Measurements from ENCODE around the gene KIF19.
A peak's percentile ranks its signal among the peaks of the same experiment; 100 is the strongest.

Gene KIF19

GRCh38 chr17:74373838-74374606 is 48.0 kb downstream of the KIF19 start:
- no peak overlapping the region for H3K27ac ChIP-seq (ENCODE audit: low read length)
- H3K27me3 ChIP-seq (ENCODE audit: low read depth, low read length): peaks cover 5% of the 10 kb centered on the region; the same call in 1 of the 2 replicates
- H3K4me3 ChIP-seq (ENCODE audit: low read length): no peak overlapping the region
- no peaks in the 10 kb centered on the region for H3K4me1 ChIP-seq (ENCODE audit: low read length)
- H3K36me3 ChIP-seq (replicated peaks; ENCODE audit: low read depth, low read length): no peaks in the 10 kb centered on the region
- H2AFZ ChIP-seq (ENCODE audit: low read depth, low read length): no peak overlapping the region
- TF ChIP-seq EZH2phosphoT487 (IDR thresholded peaks at IDR 0.05; ENCODE audit: low read depth) (no peak), CTCF (IDR thresholded peaks at IDR 0.05; ENCODE audit: low read depth, low read length) (no peak)
- H3K9ac ChIP-seq (ENCODE audit: low read length): no peak overlapping the region
- H3K9me3 ChIP-seq (ENCODE audit: insufficient read depth, low read length): no peaks in the 10 kb centered on the region
- no peak overlapping the region for H3K4me2 ChIP-seq (ENCODE audit: low read length)
- H4K20me1 ChIP-seq (ENCODE audit: insufficient read depth, low read length): no peaks in the 10 kb centered on the region
- no peaks in the 10 kb centered on the region for H3K79me2 ChIP-seq (ENCODE audit: low read length)

GRCh38 chr17:74374858-74375257 is 48.8 kb downstream of the KIF19 start:
- Histone ChIP-seq H3K4me2 (ENCODE audit: low read length) (no peak overlapping the region), H3K4me3 (ENCODE audit: low read length) (no peak overlapping the region), H4K20me1 (ENCODE audit: insufficient read depth, low read length) (no peaks in the 10 kb centered on the region), H3K9ac (ENCODE audit: low read length) (no peak overlapping the region), H2AFZ (ENCODE audit: low read depth, low read length) (no peak overlapping the region), H3K36me3 (replicated peaks; ENCODE audit: low read depth, low read length) (no peaks in the 10 kb centered on the region), H3K27me3 (ENCODE audit: low read depth, low read length) (0 out of 2 replicates have a peak, but pooled peaks cover 5% of the 10 kb centered on the region), H3K9me3 (ENCODE audit: insufficient read depth, low read length) (no peaks in the 10 kb centered on the region), H3K27ac (ENCODE audit: low read length) (no peak overlapping the region), H3K4me1 (ENCODE audit: low read length) (peaks cover 4% of the 10 kb centered on the region; the same call in 1 of the 2 replicates), H3K79me2 (ENCODE audit: low read length) (no peaks in the 10 kb centered on the region)
- TF ChIP-seq CTCF (IDR thresholded peaks at IDR 0.05; ENCODE audit: low read depth, low read length) (no peak), EZH2phosphoT487 (IDR thresholded peaks at IDR 0.05; ENCODE audit: low read depth) (no peak)

- H3K27me3 ChIP-seq (ENCODE audit: low read depth, low read length): 0 out of 2 replicates have a peak, but pooled peaks cover 5% of the 10 kb centered on the region
- H3K9ac ChIP-seq (ENCODE audit: low read length): 0 out of 2 replicates have a peak overlapping the region, but pooled peaks have one; percentile 1
- no peaks in the 10 kb centered on the region for H3K36me3 ChIP-seq (replicated peaks; ENCODE audit: low read depth, low read length)
- H3K4me3 ChIP-seq (ENCODE audit: low read length): peak overlapping the region; percentile 18
- TF ChIP-seq EZH2phosphoT487 (IDR thresholded peaks at IDR 0.05; ENCODE audit: low read depth) (no peak), CTCF (IDR thresholded peaks at IDR 0.05; ENCODE audit: low read depth, low read length) (peak; percentile 82)
- no peaks in the 10 kb centered on the region for H3K79me2 ChIP-seq (ENCODE audit: low read length)
- peak overlapping the region; percentile 93 for H2AFZ ChIP-seq (ENCODE audit: low read depth, low read length)
- peak overlapping the region; percentile 54 for H3K4me2 ChIP-seq (ENCODE audit: low read length)
- H3K4me1 ChIP-seq (ENCODE audit: low read length): peaks cover 4% of the 10 kb centered on the region; the same call in 1 of the 2 replicates
- H3K27ac ChIP-seq (ENCODE audit: low read length): no peak overlapping the region
- H3K9me3 ChIP-seq (ENCODE audit: insufficient read depth, low read length): no peaks in the 10 kb centered on the region
- H4K20me1 ChIP-seq (ENCODE audit: insufficient read depth, low read length): no peaks in the 10 kb centered on the region
These were observed 53.6 kb downstream of the KIF19 start for GRCh38 chr17:74379495-74380085.
